Body of pancreas (tissue), 4 donors: ENCODE results near the gene NLN.

ENCODE experiments used
- CTCF ChIP-seq, 7 experiments: fragments of 450-650 bp in 4 of 7; fragments of 200-600 bp in 3 of 7; sonication (generic) in 3 of 7; IDR thresholded peaks; one replicate each; pipeline ENCODE4 v1.5.1; 2016 to 2019; ENCODE audit warnings: antibody characterized with exemption in 7 of 7
- POLR2A ChIP-seq, 3 donors: fragments of 450-650 bp; IDR thresholded peaks; one replicate each; pipeline ENCODE4 v1.6.1; 2016; ENCODE audit warnings: antibody characterized with exemption in 3 of 3, mild to moderate bottlenecking in 2 of 3

- TF ChIP-seq CTCF (IDR thresholded peaks at IDR 0.05) (no peak), POLR2A (IDR thresholded peaks at IDR 0.05) (no peak)
Observed at GRCh38 chr5:65674749-65675148, 47.3 kb upstream of the NLN start.
